CD4-positive, alpha-beta T cell treated with Interleukin-17A for 4 hours (primary cell): ENCODE data around the gene OR4F15.

Source experiments
- DNase-seq: peaks from one replicate; pipeline ENCODE4 v3.0.0-alpha.2; 2020; ENCODE audit warnings: mixed read lengths

OR4F15 gene

GRCh38 chr15:101804941-101805340, 7.1 kb upstream of the OR4F15 start:
- DNase-seq: no peak

GRCh38 chr15:101805605-101806345, 6.2 kb upstream of the OR4F15 start:
- DNase-seq: no peak

- no peak for DNase-seq
These were observed 4.6 kb upstream of the OR4F15 start for GRCh38 chr15:101807345-101807945.

- no peak for DNase-seq
These were observed 3.8 kb upstream of the OR4F15 start for GRCh38 chr15:101808201-101808600.

- no peak for DNase-seq
These were observed 1.5 kb upstream of the OR4F15 start for GRCh38 chr15:101810456-101810855.

GRCh38 chr15:101810876-101811275, 1.1 kb upstream of the OR4F15 start:
- no peak for DNase-seq

- no peak for DNase-seq
These were observed 2.0 kb downstream of the OR4F15 start for GRCh38 chr15:101813803-101814534.

GRCh38 chr15:101820781-101821180, 8.8 kb downstream of the OR4F15 start:
- no peak for DNase-seq

- DNase-seq: no peak
These were observed 15.3 kb downstream of the OR4F15 start for GRCh38 chr15:101827257-101827656.

- DNase-seq: no peak
These were observed 16.8 kb downstream of the OR4F15 start for GRCh38 chr15:101828774-101829173.

GRCh38 chr15:101841656-101842055, 29.7 kb downstream of the OR4F15 start:
- no peak for DNase-seq

- DNase-seq: no peak
These were observed 32.9 kb downstream of the OR4F15 start for GRCh38 chr15:101844916-101845315.

- DNase-seq: no peak
These were observed 40.4 kb downstream of the OR4F15 start for GRCh38 chr15:101852356-101852755.
